Gastroesophageal sphincter (tissue), 4 donors: ENCODE results near the gene PDE3B. TPM values are rescaled to one million over a fixed set of nuclear protein-coding genes. Genes with fewer than 3 reads are reported as not detected.
"Not testable (repeated sequence)": the region's sequence is repeated elsewhere in the genome, so short reads cannot be mapped to it uniquely, and the experiment has no call there.

Source experiments
- ATAC-seq: fragments of 150-250 bp; one replicate; pipeline ENCODE4 v1.9.1; 2016; ENCODE audit warnings: mild to moderate bottlenecking, moderate library complexity
- H3K27ac ChIP-seq, 4 donors: fragments of 200-600 bp; sonication (generic) in 3 of 4; 1 replicate in 3 of 4; 2 replicates in 1 of 4; pipeline ENCODE4 v1.5.1; 2016 to 2019
- H3K27me3 ChIP-seq: fragments of 200-600 bp; sonication (generic); one replicate; pipeline ENCODE4 v1.5.1; 2019
- H3K36me3 ChIP-seq, 2 donors: fragments of 200-600 bp; sonication (generic); one replicate each; pipeline ENCODE4 v1.5.1; 2019; ENCODE audit warnings: control low read depth in 1 of 2
- H3K4me1 ChIP-seq, 3 donors: fragments of 200-600 bp; sonication (generic); 1 replicate in 2 of 3; 2 replicates in 1 of 3; pipeline ENCODE4 v1.5.1; 2016 to 2019; ENCODE audit warnings: control low read depth in 2 of 3
- H3K4me3 ChIP-seq, 2 donors: fragments of 200-600 bp; sonication (generic); one replicate each; pipeline ENCODE4 v1.5.1; 2019; ENCODE audit warnings: mild to moderate bottlenecking in 1 of 2, moderate library complexity in 1 of 2
- H3K9me3 ChIP-seq, 3 donors: fragments of 200-600 bp; sonication (generic); one replicate each; pipeline ENCODE4 v1.5.1; 2017 to 2019; ENCODE audit warnings: control low read depth in 2 of 3
- EP300 ChIP-seq: sonication (generic); formaldehyde crosslinking; IDR thresholded peaks from one replicate; pipeline ENCODE4 v1.6.1; 2017; ENCODE audit warnings: antibody characterized with exemption, mild to moderate bottlenecking
- POLR2A ChIP-seq, 2 donors: fragments of 450-650 bp; IDR thresholded peaks; one replicate each; pipeline ENCODE4 v1.6.1; 2017; ENCODE audit warnings: antibody characterized with exemption in 2 of 2, mild to moderate bottlenecking in 2 of 2, moderate library complexity in 1 of 2
- POLR2AphosphoS5 ChIP-seq: sonication (generic); formaldehyde crosslinking; IDR thresholded peaks from one replicate; pipeline ENCODE4 v1.6.1; 2017; ENCODE audit warnings: antibody characterized with exemption
- WGBS, 2 donors: methylation state at CpG; one replicate each; pipeline ENCODE4 v1.1.5; 2018; ENCODE audit warnings: low coverage in 1 of 2; 5-methylcytosine and 5-hydroxymethylcytosine counted together
- total RNA-seq, 4 donors: library from RNA; depleted of rRNA; stranded (reverse); fragments of >200 nt; gene quantifications; one replicate each; pipeline ENCODE4 v1.1.0, GENCODE V29; 2016
- TF ChIP-seq, protein P1 (sequence below), 4 experiments: fragments of 200-600 bp in 2 of 4; fragments of 450-650 bp in 2 of 4; sonication (generic) in 1 of 4; IDR thresholded peaks; one replicate each; pipeline ENCODE4 v1.5.1; 2017 to 2019; ENCODE audit warnings: antibody characterized with exemption in 4 of 4, mild to moderate bottlenecking in 2 of 4, moderate library complexity in 2 of 4

PDE3B gene
- total RNA-seq, 4 donors from 2014 or later, result 11.7 to 21.8 (median 17.9) TPM

DNA sequence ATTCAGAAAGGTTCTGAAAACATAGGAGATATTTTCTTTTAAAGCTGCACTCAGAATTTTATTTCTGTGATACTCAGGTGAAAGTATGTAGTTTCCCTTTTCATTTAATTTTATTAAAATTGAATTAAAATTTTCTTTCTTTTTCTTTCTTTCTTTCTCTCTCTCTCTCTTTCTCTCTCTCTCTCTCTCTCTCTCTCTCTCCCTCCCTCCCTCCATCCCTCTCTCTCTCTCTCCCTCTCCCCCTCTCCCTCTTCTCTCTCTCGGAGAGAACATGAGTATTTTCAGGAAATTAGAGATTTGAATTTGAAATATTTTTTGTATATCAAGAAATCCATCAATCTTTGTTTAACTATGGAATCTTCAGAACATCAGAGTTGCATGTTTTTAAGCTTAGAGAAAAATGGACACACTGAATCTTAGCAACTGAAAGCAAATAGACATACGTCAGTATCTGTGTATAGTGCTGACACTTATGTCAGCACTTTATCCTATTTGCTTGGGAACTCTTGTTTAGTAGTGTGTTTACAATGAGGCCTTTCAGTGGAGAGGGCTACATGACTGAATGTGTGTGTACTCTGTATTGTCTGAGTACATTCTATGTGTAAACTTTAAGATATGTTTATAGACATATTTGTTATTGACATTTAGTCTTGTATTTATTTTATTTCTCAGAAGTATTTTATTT is 44.5 kb downstream of the PDE3B start:
- H3K9me3 ChIP-seq, result peaks cover 0 to 6% (median 0%) of the 10 kb centered on the region in 3 donors
- H3K27me3 ChIP-seq, result no peaks in the 10 kb centered on the region
- 65 to 68% methylated on average over 2 of the region's 2 CpGs for WGBS, 2 donors
- H3K4me1 ChIP-seq, result no peaks in the 10 kb centered on the region
- no peak overlapping the region for H3K27ac ChIP-seq
- H3K4me3 ChIP-seq, result no peak overlapping the region
- TF ChIP-seq, protein P1, sequence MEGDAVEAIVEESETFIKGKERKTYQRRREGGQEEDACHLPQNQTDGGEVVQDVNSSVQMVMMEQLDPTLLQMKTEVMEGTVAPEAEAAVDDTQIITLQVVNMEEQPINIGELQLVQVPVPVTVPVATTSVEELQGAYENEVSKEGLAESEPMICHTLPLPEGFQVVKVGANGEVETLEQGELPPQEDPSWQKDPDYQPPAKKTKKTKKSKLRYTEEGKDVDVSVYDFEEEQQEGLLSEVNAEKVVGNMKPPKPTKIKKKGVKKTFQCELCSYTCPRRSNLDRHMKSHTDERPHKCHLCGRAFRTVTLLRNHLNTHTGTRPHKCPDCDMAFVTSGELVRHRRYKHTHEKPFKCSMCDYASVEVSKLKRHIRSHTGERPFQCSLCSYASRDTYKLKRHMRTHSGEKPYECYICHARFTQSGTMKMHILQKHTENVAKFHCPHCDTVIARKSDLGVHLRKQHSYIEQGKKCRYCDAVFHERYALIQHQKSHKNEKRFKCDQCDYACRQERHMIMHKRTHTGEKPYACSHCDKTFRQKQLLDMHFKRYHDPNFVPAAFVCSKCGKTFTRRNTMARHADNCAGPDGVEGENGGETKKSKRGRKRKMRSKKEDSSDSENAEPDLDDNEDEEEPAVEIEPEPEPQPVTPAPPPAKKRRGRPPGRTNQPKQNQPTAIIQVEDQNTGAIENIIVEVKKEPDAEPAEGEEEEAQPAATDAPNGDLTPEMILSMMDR (IDR thresholded peaks at IDR 0.05), result no peak
- TF ChIP-seq EP300, result no peak
- no peaks in the 10 kb centered on the region for H3K36me3 ChIP-seq
- ATAC-seq, result no peak

DNA sequence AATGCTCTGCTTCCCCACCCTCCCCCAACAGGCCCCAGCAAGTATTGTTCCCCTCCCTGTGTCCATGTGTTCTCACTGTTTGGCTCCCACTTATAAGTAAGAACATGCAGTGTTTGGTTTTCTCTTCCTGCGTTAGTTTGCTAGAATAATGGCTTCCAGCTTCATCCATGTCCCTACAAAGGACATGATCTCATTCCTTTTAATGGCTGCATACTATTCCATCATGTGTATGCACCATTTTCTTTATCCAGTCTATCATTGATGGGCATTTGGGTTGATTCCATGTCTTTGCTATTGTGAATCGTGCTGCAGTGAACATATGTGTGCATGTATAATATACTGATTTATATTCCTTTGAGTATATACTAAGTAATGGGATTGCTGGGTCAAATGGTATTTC is 52.1 kb downstream of the PDE3B start:
- 82 to 89% methylated on average over 2 of the region's 2 CpGs for WGBS, 2 donors
- not testable (repeated sequence) for H3K4me1 ChIP-seq, H3K27me3 ChIP-seq

DNA sequence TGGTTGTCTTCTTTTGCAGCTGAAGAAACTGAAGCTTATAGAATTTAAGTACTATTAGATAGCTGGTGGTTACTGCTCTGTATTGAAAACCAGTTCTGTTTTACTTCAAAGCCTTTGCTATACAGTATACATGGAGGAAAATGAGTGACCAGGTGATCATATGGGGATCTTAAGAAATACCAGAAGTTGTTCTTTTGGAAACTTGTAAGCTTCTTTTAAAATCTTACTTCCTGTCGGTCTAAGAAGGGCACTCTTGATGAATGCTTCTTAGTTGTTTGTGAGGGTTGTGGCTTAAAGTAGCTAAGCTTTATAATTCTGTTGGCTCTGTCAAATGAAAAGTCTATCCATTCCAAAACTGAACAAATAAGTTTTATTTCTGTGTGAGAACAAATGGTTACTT is 55.2 kb downstream of the PDE3B start:
- no peak for ATAC-seq
- no peak overlapping the region for H3K4me3 ChIP-seq
- no peaks in the 10 kb centered on the region for H3K27me3 ChIP-seq
- peaks cover 0 to 18% (median 0%) of the 10 kb centered on the region in 3 donors for H3K9me3 ChIP-seq
- H3K36me3 ChIP-seq, result no peaks in the 10 kb centered on the region
- TF ChIP-seq POLR2AphosphoS5 (no peak), POLR2A (IDR thresholded peaks at IDR 0.05) (no peak), EP300 (no peak)
- TF ChIP-seq, protein P1 (IDR thresholded peaks at IDR 0.05), result no peak
- H3K4me1 ChIP-seq, result peaks cover 0 to 6% (median 0%) of the 10 kb centered on the region in 3 donors
- no peak overlapping the region for H3K27ac ChIP-seq
- 69 to 74% methylated on average over 1 of the region's 1 CpG for WGBS, 2 donors

More for the DNA sequence above, 52.1 kb downstream of the PDE3B start:
- H3K9me3 ChIP-seq, result peaks cover 0 to 21% (median 0%) of the 10 kb centered on the region in 3 donors
- H3K4me3 ChIP-seq, ATAC-seq, H3K27ac ChIP-seq, H3K36me3 ChIP-seq: not testable (repeated sequence)

DNA sequence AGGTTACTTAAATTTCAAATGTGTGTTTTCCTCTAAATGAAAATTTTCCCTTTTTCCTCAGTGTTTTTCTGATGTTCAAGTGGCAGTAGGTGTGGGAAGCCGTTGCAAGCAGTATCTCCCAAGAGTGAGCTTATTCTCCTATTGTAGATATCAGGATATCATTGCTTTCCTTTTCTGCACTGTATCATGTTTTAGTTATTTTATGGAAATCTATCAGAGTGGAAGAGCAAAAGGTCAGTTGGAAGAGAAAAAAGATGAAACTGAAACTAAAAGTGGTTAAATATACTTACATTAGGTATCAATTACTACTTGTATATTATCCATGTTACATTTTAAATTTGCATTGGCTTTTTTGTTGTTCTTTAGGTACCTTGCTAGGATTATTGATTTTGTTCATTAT is 57.0 kb downstream of the PDE3B start:
- H3K4me1 ChIP-seq, result peaks cover 0 to 6% (median 0%) of the 10 kb centered on the region in 3 donors
- 76% methylated on average over 1 of the region's 1 CpG; no CpG with 5 or more reads in 1 of the 2 donors for WGBS, 2 donors
- no peak overlapping the region for H3K4me3 ChIP-seq
- peaks cover 0 to 10% (median 0%) of the 10 kb centered on the region in 3 donors for H3K9me3 ChIP-seq
- no peak for ATAC-seq
- no peak overlapping the region for H3K27ac ChIP-seq
- TF ChIP-seq EP300 (no peak), POLR2AphosphoS5 (no peak), POLR2A (IDR thresholded peaks at IDR 0.05) (no peak)
- TF ChIP-seq, protein P1 (IDR thresholded peaks at IDR 0.05), result no peak
- H3K27me3 ChIP-seq, result no peaks in the 10 kb centered on the region
- H3K36me3 ChIP-seq, result no peaks in the 10 kb centered on the region

DNA sequence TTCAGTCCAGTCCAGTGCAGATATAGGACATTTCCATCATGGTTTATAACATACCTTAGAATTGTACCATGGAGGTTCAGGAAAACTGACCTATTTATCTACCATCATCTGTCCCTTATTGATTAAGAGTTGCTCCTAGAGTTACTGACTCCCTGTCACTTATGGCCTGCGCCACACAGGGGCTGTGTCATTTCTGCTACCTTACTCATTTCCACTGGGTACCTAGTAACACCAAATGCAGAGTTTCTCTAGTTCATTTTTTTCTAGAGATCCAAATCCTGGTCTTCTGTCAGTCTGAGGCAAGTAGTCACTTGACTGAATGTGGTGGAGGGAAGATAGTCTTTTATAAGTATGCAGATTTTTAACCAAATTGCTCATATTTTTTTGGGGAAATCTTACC is 59.2 kb downstream of the PDE3B start:
- H3K9me3 ChIP-seq, result peaks cover 0 to 9% (median 0%) of the 10 kb centered on the region in 3 donors
- no peak overlapping the region for H3K27ac ChIP-seq
- no peaks in the 10 kb centered on the region for H3K27me3 ChIP-seq
- H3K4me1 ChIP-seq, result peaks cover 0 to 6% (median 0%) of the 10 kb centered on the region in 3 donors
- H3K4me3 ChIP-seq, result no peak overlapping the region
- TF ChIP-seq POLR2AphosphoS5 (no peak), POLR2A (IDR thresholded peaks at IDR 0.05) (no peak), EP300 (no peak)
- TF ChIP-seq, protein P1 (IDR thresholded peaks at IDR 0.05), result no peak
- H3K36me3 ChIP-seq, result no peaks in the 10 kb centered on the region
- WGBS, 2 donors, result 83 to 91% methylated on average over 1 of the region's 1 CpG
- no peak for ATAC-seq
